ENCODE measurements around the gene CHD8.

GRCh38 chr14:21373980-21374379 is 81.9 kb downstream of the CHD8 start:
- TF ChIP-seq PITX1 (CRISPR knock-in tag; IDR thresholded peaks at IDR 0.05), result no peak
- no peak for TF ChIP-seq EP300 (IDR thresholded peaks at IDR 0.05; ENCODE audit: low read depth in 2 of 2, low read length in 2 of 2)
- TF ChIP-seq EP300 (CRISPR knock-in tag; IDR thresholded peaks at IDR 0.05; ENCODE audit: borderline replicate concordance), result no peak
- no peak for TF ChIP-seq USF2 (IDR thresholded peaks at IDR 0.05; ENCODE audit: low read depth, low read length)
- no peak for TF ChIP-seq USF2 (CRISPR knock-in tag; IDR thresholded peaks at IDR 0.05; ENCODE audit: borderline replicate concordance)
- TF ChIP-seq ZNF234 (CRISPR knock-in tag; conservative IDR thresholded peaks at IDR 0.05), result no peak
- no peak for TF ChIP-seq ASH2L (IDR thresholded peaks at IDR 0.05; ENCODE audit: insufficient read length, low read depth, low read length)
